T-helper 1 cell treated with Interleukin-12 subunit alpha and Interleukin-12 subunit beta and Interleukin-4 antibody, amounts not matched to agents 30 μg/mL and 1 μg/mL, for 36 hours (primary cell): Measurements from ENCODE around the gene ADK.

ENCODE experiments used
- H3K27ac Mint-ChIP-seq: one replicate; pipeline ENCODE4 v1.8.0; 2021; ENCODE audit warnings: mild to moderate bottlenecking, mixed read lengths
- H3K27me3 Mint-ChIP-seq: one replicate; pipeline ENCODE4 v1.8.0; 2021; ENCODE audit warnings: low read depth, mixed read lengths
- H3K36me3 Mint-ChIP-seq: one replicate; pipeline ENCODE4 v1.8.0; 2021; ENCODE audit warnings: low read depth, mixed read lengths
- H3K4me1 Mint-ChIP-seq: one replicate; pipeline ENCODE4 v1.8.0; 2021; ENCODE audit warnings: low read depth, mixed read lengths
- H3K4me3 Mint-ChIP-seq: one replicate; pipeline ENCODE4 v1.8.0; 2021; ENCODE audit warnings: mild to moderate bottlenecking, moderate library complexity, mixed read lengths
- H3K9me3 Mint-ChIP-seq: one replicate; pipeline ENCODE4 v1.8.0; 2021; ENCODE audit warnings: mixed read lengths

ADK gene

DNA sequence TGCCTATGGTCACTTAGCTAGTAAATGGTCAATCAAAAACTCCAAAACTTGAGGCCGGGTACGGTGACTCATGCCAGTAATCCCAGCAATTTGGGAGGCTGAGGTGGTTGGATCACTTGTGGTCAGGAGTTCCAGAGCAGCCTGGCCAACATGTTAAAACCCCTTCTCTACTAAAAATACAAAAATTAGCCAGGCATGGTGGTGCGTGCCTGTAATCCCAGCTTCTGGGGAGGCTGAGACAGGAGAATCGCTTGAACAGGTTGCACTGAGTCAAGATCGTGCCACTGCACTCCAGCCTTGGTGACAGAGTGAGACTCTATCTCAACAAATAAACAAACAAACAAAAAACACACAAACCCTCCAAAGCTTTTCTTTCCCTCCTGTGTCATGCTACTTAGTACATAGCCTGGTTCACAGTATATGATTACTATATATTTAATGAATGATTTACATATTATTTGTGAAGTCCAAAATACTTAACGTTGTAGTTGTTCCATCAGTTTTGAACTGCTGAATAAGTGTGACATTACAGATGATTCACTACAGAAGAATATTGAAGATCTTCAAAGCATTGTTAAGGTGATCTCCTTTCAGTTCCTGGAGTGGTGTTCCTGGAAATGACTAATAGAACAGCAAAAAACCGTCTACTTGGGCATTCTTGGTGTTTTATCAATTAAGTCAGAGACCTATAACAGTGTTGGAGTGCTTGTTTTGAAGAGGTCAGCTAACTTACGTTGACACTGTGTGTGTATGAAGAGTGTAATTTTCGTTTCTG is 72.9 kb downstream of the ADK start:
- Mint-ChIP-seq H3K27ac (peak overlapping the region; percentile 85), H3K36me3 (no peaks in the 10 kb centered on the region), H3K27me3 (no peaks in the 10 kb centered on the region), H3K4me3 (peak overlapping the region; percentile 25), H3K9me3 (no peaks in the 10 kb centered on the region), H3K4me1 (peaks cover 21% of the 10 kb centered on the region)

DNA sequence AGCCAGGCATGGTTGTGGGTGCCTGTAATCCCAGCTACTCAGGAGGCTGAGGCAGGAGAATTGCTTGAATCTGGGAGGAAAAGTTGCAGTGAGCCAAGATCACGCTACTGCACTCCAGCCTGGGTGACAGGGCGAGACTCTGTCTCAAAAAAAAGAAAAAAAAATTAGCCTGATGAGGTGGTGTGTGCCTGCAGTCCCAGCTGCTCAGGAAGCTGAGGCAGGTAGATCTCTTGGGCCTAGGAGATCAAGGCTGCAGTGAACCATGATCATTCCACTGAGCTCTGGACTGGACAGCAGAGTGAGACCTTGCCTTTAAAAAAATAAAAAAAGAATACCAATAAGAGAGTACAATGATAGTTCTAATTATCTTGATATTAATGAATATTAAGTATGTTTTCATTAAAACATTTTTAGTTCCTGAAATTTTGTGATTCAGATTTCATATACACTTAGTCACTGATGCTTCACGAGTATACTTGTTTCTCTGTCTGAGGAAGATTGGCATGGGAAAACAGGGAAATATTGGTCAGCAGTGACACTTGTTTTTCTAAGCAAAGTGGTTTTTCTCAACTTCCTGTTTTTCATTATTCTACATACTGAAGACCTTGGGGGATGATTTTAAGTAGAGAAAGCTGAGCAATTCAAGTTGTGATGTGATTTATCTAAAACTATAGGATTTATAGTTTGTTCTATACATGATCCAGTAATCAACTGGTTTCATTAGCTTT is 76.8 kb downstream of the ADK start:
- Mint-ChIP-seq H3K36me3 (no peaks in the 10 kb centered on the region), H3K4me1 (peaks cover 24% of the 10 kb centered on the region), H3K4me3 (peak overlapping the region; percentile 71), H3K9me3 (no peaks in the 10 kb centered on the region), H3K27me3 (no peaks in the 10 kb centered on the region), H3K27ac (peak overlapping the region; percentile 83)

DNA sequence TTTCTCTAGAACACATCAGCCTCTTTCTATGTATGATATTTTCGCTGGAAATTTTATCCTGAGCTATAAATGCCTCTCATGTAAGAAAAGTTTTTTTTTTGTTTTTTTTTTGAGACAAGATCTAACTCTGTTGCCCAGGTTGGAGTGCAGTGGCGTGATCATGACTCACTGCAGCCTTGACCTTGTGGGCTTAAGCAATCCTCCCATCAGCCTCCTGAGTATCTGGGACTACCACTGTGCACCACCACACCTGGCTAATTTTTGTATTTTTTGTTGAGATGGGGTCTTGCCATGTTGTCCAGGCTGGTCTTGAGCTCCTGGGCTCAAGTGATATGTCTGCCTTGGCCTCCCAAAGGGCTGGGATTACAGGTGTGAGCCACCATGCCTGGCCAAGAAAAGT is 80.4 kb downstream of the ADK start:
- H3K27me3 Mint-ChIP-seq, result no peaks in the 10 kb centered on the region
- no peaks in the 10 kb centered on the region for H3K36me3 Mint-ChIP-seq
- H3K9me3 Mint-ChIP-seq, result no peaks in the 10 kb centered on the region
- no peak overlapping the region for H3K4me3 Mint-ChIP-seq
- H3K27ac Mint-ChIP-seq, result no peak overlapping the region
- H3K4me1 Mint-ChIP-seq, result peaks cover 8% of the 10 kb centered on the region

DNA sequence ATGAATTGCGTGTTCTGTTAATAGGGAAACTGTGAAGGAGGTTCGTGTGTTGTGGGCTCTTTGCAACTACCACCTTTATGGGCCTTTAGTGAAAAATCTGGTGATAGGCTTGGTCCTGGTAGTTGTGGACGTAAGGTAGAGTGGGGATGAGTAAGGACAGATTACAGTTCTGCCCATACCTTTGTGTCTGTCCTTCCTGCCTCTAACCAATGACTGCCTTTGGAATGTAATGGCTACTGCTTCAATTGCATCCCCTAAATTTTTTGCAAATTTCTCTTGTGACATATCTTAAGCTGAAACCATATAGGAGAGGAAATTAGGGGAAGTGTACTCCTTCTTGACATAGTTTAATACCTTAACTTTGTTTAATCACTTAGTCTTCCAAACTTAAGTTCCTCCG is 82.3 kb downstream of the ADK start:
- no peaks in the 10 kb centered on the region for H3K27me3 Mint-ChIP-seq
- no peaks in the 10 kb centered on the region for H3K9me3 Mint-ChIP-seq
- no peak overlapping the region for H3K4me3 Mint-ChIP-seq
- no peak overlapping the region for H3K27ac Mint-ChIP-seq
- H3K4me1 Mint-ChIP-seq, result peaks cover 3% of the 10 kb centered on the region
- no peaks in the 10 kb centered on the region for H3K36me3 Mint-ChIP-seq

DNA sequence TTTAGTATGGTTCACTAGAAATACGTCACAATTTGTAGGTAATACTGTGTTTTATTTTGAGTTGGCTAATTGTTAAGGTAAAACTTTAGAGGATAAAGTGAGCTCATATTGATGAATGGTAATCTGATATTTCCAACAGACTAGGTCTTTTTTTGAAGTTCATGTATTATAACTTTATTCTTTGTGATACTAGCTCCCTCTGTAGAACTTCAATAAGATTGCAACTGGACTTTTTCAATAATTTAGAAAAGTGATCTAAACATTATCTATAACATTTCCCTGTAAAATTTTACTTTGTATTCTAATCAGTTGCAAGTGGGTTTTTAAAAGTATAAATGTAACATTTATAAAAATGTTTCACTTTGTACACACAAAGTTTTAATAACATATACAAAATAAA is 83.5 kb downstream of the ADK start:
- H3K36me3 Mint-ChIP-seq, result no peaks in the 10 kb centered on the region
- no peaks in the 10 kb centered on the region for H3K9me3 Mint-ChIP-seq
- H3K27me3 Mint-ChIP-seq, result no peaks in the 10 kb centered on the region
- peaks cover 3% of the 10 kb centered on the region for H3K4me1 Mint-ChIP-seq
- no peak overlapping the region for H3K4me3 Mint-ChIP-seq
- H3K27ac Mint-ChIP-seq, result no peak overlapping the region

DNA sequence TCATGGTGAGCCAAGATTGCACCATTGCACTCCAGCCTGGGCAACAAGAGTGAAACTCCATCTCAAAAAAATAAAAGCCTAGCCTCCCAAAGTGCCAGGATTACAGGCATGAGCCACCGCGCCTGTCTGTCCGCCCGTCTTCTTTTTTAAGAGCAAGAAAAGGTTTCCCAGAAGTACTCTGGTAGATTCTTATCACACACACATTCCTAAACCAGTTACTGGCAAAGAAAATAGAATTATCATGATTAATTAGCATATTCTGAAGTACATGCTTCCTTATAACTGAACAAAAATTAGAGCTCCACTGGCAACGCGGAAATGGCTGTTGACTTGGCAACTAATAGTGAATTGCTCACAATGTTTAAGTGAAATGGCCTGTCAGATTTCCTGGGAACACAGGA is 87.0 kb downstream of the ADK start:
- Mint-ChIP-seq H3K9me3 (no peaks in the 10 kb centered on the region), H3K4me1 (peaks cover 6% of the 10 kb centered on the region), H3K36me3 (peaks cover 3% of the 10 kb centered on the region), H3K27me3 (no peaks in the 10 kb centered on the region), H3K4me3 (no peak overlapping the region), H3K27ac (no peak overlapping the region)

DNA sequence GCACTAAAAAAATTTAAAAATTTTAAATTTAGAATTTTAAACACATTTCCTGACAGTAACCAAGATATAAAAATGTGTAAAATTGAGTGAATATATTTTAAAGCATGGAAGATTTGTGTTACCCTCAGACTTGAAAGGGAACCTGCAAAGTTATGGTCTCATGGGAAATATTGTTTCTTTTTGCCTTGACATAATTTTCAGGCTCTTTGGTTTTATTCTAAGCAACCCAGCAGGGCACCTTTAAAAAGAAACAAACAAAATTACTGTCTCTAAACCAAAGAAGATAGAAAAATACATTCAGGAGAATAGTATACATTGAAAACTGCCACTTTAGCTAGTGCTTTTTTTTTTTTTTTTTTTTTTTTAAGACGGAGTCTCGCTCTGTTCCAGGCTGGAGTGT is 87.5 kb downstream of the ADK start:
- peaks cover 3% of the 10 kb centered on the region for H3K36me3 Mint-ChIP-seq
- no peak overlapping the region for H3K4me3 Mint-ChIP-seq
- H3K27me3 Mint-ChIP-seq, result no peaks in the 10 kb centered on the region
- peaks cover 6% of the 10 kb centered on the region for H3K4me1 Mint-ChIP-seq
- H3K9me3 Mint-ChIP-seq, result no peaks in the 10 kb centered on the region
- H3K27ac Mint-ChIP-seq, result no peak overlapping the region

DNA sequence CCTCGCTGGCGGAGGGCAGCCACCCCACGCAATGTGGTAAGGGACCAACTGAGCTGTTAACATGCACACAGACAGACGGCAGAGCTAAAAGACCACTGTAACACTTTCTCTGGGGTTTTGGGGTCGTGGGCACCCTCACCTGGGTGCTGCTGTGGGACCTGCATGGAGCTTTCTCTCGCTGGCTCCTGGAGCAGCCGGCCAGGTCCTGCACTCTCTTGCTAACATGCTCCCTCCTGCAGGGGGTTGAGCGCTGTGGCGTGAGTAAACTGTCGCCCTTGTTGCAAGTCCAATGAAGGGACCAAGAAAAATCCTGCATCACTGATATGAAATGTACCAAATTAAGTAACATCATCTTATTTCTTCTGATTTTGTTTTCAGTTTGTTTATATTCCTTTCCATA is 92.0 kb downstream of the ADK start:
- peaks cover 6% of the 10 kb centered on the region for H3K4me1 Mint-ChIP-seq
- peaks cover 3% of the 10 kb centered on the region for H3K36me3 Mint-ChIP-seq
- no peak overlapping the region for H3K4me3 Mint-ChIP-seq
- H3K27ac Mint-ChIP-seq, result no peak overlapping the region
- no peaks in the 10 kb centered on the region for H3K27me3 Mint-ChIP-seq
- no peaks in the 10 kb centered on the region for H3K9me3 Mint-ChIP-seq

DNA sequence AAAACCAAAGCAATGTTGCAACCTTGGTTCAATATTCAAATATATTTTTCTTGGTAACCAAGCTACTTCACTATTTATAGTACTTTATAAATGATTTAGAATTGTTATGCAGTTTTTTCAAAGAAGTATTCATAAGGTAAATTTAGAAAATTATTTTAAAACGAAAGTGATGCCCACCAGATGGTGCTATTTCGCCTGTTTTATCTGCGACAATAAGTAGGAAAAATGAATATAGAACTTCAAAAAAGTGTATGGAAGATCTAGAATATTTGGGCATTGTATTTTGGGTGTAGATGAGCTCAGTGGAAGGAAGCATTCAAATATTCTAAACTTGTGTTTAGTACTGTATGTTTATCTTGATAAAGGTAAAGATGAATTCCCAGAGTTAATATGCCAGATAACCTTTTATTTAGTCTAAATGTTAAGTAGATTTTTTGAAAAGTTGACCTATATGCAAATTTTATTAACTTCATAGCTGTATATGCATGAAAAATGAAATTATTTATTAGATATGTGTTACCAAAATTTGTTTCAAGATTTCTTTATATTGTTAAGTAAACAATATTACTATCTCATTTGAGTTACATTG is 93.2 kb downstream of the ADK start:
- Mint-ChIP-seq H3K27me3 (no peaks in the 10 kb centered on the region), H3K9me3 (no peaks in the 10 kb centered on the region), H3K36me3 (peaks cover 3% of the 10 kb centered on the region), H3K27ac (no peak overlapping the region), H3K4me3 (no peak overlapping the region), H3K4me1 (peaks cover 4% of the 10 kb centered on the region)

DNA sequence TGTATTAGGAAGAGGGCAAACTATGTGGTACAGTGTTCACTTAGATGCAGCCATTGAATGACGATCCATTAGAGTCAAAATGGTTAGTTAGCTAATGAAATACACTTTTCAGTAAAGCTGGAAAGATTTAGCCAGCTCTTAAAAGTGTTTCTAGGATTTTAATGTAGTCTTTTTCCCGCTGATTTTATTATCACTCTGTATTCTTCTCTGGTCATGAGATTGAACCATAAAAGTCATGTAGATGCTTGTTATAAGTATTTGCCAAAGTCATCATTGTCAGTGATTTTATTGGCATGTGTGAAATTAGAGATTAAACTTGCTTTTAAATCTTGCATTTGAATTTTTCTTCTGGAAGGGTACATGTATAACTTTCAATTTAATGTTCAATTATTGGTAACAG is 93.8 kb downstream of the ADK start:
- peaks cover 3% of the 10 kb centered on the region for H3K4me1 Mint-ChIP-seq
- H3K36me3 Mint-ChIP-seq, result peaks cover 3% of the 10 kb centered on the region
- H3K9me3 Mint-ChIP-seq, result no peaks in the 10 kb centered on the region
- no peak overlapping the region for H3K27ac Mint-ChIP-seq
- no peak overlapping the region for H3K4me3 Mint-ChIP-seq
- H3K27me3 Mint-ChIP-seq, result no peaks in the 10 kb centered on the region

DNA sequence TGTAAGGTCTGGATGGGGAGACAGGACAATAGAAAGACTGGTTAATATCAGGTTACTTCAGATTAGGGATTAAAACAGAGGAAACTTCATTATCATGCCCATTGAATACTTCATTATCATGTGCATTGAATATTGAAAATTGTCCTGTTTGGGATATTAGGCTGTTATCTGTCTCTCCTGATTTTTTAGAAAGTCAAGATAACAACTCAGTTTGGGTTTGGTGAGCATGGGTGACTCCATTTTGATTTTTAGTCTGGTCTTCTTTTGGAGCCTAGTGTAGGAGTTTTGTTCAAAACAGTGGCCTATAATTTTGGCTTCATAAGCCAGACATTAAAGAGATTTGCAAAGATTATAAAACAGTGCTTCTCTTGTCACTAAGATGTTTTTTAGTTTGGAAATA is 95.5 kb downstream of the ADK start:
- no peak overlapping the region for H3K4me3 Mint-ChIP-seq
- no peak overlapping the region for H3K27ac Mint-ChIP-seq
- peaks cover 3% of the 10 kb centered on the region for H3K36me3 Mint-ChIP-seq
- H3K9me3 Mint-ChIP-seq, result no peaks in the 10 kb centered on the region
- peaks cover 5% of the 10 kb centered on the region for H3K4me1 Mint-ChIP-seq
- no peaks in the 10 kb centered on the region for H3K27me3 Mint-ChIP-seq

DNA sequence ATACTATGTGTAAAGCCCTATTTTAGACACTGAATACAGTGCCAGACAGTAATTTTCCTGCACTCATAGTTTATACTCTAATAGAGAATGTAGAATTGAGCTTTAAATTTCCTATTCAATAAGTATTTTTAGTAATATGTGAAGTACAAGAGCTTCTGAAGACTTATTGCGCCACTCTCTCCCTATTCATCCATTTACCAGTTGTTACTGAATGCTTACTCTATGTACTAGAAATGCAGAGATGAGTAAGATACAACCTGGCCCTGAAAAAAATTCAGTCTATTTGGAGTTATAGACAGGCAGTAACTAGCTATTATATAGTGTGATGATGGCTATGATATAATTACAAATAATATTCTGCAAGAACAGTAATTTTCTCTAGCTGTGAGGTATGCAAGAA is 98.8 kb downstream of the ADK start:
- Mint-ChIP-seq H3K36me3 (no peaks in the 10 kb centered on the region), H3K4me3 (no peak overlapping the region), H3K27ac (no peak overlapping the region), H3K4me1 (peaks cover 2% of the 10 kb centered on the region), H3K9me3 (no peaks in the 10 kb centered on the region), H3K27me3 (no peaks in the 10 kb centered on the region)

DNA sequence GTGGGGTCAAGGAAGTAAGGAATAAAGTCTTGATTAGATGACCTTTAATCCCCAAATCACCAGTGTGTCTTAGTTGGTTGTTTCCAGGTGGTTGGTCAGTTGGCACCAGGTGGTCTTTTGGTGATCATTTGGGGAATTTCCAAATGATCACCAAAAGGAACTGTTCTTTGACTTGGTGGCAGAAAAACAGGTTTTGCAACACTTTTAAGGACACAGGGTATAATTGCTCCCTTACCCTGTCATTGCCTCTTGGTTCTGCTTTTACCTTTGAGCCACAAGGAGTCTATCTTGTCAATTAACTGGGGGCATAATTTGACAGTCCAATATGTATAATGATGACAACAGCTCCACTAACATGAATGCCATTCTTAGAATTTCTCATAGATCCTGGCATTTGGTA is 104.2 kb downstream of the ADK start:
- no peaks in the 10 kb centered on the region for H3K9me3 Mint-ChIP-seq
- H3K27me3 Mint-ChIP-seq, result no peaks in the 10 kb centered on the region
- peaks cover 2% of the 10 kb centered on the region for H3K4me1 Mint-ChIP-seq
- no peak overlapping the region for H3K27ac Mint-ChIP-seq
- no peaks in the 10 kb centered on the region for H3K36me3 Mint-ChIP-seq
- no peak overlapping the region for H3K4me3 Mint-ChIP-seq

DNA sequence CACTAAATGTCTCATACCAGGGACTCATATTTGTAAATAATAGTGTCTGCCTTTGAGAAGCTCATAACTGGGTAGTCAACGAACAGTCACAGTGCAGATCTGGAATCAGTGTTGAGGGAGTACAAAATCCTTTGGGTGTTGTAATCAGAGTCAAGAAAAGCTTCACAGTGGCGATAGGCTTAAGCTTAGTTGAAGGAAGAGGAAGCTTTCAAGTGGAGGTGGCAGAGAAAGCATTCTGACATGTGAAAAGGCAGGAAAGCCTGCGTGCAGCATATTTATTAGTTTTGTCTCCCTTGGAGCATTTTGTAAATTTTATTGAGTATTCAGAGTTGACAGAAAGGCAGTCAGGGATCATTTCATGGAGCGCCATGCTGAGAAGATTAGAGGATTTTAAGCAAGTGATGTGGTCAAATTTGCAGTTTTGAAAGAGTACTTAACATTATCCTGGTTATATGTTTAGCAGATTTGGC is 104.9 kb downstream of the ADK start:
- H3K9me3 Mint-ChIP-seq, result no peaks in the 10 kb centered on the region
- no peak overlapping the region for H3K27ac Mint-ChIP-seq
- no peak overlapping the region for H3K4me3 Mint-ChIP-seq
- no peaks in the 10 kb centered on the region for H3K36me3 Mint-ChIP-seq
- peaks cover 2% of the 10 kb centered on the region for H3K4me1 Mint-ChIP-seq
- no peaks in the 10 kb centered on the region for H3K27me3 Mint-ChIP-seq

DNA sequence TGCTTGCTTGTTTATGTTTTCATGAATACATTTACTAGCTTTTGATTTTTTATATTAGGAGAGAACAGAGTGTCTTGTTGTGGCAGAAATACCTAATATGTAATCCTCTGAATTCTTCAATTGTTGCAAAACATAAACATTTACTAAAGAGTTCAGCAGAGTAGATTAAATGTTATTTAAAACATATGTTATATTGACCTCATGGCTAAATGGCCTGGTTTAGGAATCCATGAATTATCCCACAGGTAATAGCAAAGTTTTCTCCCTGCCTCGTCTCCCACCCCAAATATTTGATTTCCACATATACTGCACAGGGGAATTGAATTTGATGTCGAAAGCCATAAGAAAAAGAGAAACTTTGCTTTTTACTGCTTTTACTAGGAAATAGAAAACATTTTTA is 111.8 kb downstream of the ADK start:
- H3K4me3 Mint-ChIP-seq, result no peak overlapping the region
- no peaks in the 10 kb centered on the region for H3K9me3 Mint-ChIP-seq
- H3K27me3 Mint-ChIP-seq, result no peaks in the 10 kb centered on the region
- H3K27ac Mint-ChIP-seq, result no peak overlapping the region
- H3K36me3 Mint-ChIP-seq, result no peaks in the 10 kb centered on the region
- H3K4me1 Mint-ChIP-seq, result peaks cover 8% of the 10 kb centered on the region
